Smooth muscle cell of the brain vasculature (primary cell): Measurements from ENCODE around the gene TECR.
"Not testable (repeated sequence)": the region's sequence is repeated elsewhere in the genome, so short reads cannot be mapped to it uniquely, and the experiment has no call there.

ENCODE experiments used
- DNase-seq: peaks from one replicate; pipeline ENCODE4 v3.0.0-alpha.2; 2012; ENCODE audit warnings: low read depth, low spot score

Gene TECR

DNA sequence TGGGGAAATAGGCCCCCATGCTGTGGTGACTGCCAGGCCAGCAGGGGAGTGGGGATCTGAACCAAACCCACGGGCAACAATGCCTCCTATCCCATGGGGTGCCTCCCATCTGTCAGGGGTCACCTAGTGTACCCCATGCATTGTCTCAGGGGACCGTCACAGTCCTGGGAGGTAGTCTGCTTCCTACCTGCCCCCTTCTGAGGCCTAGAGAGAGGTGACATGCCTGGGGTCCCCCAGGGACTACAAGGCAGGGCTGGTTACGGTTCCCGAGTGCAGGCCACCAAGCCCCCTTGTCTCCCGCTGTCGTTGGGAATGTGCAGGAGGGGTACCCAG lies 31.3 kb downstream of the TECR start:
- no peak for DNase-seq

DNA sequence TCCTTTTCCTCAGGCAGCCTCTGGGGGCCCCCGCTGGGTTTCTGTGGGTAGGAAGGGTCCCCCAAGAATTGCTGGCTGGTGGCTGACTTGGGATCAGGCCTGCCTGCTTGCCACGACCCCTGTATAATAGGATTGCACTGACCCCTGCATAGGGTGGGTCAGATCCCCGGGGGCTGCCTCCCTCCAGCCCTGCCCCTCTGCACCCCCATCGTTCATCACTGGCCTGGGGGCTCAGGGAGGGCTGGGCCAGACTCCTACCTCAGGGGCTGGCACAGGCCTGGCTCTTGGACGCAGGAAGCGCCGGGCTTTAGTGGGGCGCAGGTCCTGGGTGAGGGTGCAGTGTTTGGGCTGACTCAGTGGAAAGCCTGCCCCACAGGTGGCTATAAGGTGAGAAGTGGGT lies 31.9 kb downstream of the TECR start:
- no peak for DNase-seq

DNA sequence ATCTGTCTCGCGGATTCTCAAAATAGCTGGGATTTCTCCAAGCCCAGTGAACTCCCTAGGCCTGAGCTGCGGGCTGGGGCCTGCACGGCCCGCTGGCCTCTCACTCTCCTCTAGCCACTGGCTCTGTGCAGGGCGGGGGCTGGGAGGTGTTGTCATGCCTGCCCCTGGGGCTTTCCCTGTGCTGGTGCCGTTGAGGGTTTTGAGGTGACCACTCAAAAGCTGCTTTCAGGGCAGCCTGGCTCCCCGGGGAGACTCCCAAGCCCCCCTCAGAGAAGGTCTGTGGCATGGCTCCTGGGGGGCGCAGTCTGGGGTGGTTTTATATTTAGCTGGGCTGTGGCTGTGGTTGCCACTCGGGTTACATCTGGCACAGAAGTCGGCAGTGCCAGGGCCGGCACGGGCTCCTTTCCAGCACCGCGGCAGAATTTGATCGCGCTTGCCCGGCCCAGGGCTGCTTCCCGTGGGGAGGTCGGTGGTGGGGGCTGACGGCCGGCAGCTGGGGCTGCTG lies 32.5 kb downstream of the TECR start:
- no peak for DNase-seq

DNA sequence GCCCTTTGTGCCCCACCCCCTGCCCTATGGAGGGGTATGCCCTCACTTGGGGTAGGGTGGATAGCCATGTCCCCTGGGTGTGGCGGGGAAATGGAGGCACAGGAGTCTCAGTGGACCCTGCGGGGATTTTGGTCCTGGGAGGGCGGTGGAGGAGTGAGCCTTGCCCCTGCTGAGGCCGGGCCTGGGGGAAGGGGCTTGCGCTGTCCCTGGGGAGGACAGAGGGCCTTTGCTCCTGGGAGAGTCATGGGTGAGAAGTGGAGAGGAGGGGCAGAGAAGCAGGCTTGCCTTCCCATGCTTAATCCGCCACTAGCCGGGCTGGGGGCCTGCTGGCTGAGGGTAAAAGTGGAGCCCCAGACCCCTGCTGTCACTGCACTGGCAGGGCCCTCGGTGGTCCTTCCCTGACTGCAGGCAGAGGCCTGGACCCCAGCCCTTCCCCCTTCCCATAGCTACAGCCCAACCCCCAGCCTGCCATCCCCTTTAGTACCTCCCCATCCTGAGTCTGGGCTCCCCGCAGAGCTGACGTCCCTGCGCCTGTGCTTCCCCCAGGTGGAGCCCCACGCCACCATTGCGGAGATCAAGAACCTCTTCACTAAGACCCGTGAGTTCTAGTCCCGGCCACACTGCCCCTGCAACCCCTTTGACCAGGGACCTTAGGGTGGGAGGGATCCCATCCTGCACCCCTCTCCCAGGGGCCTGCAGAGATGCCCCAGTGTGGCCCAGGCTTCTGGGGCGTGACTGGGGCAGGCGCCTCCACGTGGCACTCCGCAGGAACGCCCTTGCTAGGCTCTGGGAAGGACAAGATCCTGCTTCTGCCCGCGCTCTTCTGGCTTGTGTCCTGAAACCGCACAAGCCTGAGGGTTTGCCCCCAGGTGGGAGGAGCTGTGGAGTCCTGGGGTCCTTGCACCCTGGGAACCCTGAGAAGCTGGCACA lies 33.5 kb downstream of the TECR start:
- DNase-seq: no peak

DNA sequence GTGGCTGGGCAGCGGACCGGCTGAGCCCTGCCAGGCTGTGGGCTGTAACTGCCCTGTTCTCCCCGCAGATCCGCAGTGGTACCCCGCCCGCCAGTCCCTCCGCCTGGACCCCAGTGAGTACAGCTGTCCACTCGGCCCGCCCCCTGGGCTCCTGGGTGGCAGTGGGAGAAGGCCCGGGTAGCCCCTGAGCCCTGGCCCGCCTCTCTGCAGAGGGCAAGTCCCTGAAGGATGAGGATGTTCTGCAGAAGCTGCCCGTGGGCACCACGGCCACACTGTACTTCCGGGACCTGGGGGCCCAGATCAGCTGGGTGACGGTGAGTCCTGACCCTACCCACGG lies 34.2 kb downstream of the TECR start:
- no peak for DNase-seq

DNA sequence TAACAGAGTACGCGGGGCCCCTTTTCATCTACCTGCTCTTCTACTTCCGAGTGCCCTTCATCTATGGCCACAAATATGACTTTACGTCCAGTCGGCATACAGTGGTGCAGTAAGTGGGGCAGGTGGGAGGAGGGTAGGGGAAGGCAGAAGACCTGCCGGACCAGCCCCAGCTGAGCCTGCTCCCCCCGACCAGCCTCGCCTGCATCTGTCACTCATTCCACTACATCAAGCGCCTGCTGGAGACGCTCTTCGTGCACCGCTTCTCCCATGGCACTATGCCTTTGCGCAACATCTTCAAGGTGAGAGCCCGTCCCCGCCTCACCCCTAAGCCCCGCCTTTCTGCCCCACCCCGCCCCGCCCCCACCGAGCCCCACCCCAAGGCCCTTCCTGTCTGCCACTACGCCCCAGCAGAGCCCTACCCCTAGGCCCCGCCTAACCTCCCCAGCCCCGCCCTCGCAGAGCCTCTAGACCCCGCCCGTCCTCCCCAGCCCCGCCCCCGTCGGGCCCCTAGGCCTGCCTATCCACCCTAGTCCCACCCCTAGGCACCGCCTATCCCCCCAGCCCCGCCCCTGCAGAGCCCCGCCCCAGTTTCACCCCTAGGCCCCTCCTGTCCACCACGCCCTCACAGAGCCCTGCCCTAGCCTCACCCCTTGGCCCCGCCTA lies 34.7 kb downstream of the TECR start:
- DNase-seq: no peak

DNA sequence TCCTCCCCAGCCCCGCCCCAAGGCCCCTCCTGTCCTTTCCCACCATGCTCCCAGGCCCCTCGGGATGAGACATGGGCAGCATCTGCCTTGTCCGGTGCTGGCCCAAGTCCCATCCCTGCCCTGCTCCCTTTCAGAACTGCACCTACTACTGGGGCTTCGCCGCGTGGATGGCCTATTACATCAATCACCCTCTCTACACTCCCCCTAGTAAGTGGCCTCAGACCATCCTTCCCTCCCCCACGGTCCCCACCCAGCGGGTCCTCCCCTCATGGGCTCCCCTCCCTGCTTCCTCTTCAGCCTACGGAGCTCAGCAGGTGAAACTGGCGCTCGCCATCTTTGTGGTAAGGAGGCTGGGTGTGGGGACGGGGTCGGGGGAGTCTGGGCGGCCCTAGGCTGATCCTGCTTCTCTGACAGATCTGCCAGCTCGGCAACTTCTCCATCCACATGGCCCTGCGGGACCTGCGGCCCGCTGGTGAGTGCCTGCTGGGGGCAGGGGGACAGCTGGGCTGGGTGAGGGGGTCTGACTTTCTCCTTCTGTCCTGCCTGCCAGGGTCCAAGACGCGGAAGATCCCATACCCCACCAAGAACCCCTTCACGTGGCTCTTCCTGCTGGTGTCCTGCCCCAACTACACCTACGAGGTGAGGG lies 35.4 kb downstream of the TECR start:
- not testable (repeated sequence) for DNase-seq

DNA sequence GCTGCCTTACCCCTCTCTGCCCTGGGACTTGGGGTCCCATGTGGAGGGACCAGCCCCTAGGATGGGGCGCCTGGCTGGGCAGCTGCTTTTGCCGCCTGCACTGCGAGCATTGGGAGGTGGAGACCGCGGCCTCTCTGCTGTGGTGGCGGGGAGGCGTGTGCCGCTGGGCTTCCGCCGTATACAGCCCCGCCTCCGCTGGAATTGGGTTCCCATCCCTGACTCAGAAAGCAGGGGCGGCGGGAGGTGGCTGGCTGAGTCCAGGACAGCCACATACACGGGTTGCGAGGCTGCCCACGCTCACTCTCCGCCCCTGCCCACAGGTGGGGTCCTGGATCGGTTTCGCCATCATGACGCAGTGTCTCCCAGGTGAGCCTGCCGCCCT lies 35.9 kb downstream of the TECR start:
- no peak for DNase-seq

DNA sequence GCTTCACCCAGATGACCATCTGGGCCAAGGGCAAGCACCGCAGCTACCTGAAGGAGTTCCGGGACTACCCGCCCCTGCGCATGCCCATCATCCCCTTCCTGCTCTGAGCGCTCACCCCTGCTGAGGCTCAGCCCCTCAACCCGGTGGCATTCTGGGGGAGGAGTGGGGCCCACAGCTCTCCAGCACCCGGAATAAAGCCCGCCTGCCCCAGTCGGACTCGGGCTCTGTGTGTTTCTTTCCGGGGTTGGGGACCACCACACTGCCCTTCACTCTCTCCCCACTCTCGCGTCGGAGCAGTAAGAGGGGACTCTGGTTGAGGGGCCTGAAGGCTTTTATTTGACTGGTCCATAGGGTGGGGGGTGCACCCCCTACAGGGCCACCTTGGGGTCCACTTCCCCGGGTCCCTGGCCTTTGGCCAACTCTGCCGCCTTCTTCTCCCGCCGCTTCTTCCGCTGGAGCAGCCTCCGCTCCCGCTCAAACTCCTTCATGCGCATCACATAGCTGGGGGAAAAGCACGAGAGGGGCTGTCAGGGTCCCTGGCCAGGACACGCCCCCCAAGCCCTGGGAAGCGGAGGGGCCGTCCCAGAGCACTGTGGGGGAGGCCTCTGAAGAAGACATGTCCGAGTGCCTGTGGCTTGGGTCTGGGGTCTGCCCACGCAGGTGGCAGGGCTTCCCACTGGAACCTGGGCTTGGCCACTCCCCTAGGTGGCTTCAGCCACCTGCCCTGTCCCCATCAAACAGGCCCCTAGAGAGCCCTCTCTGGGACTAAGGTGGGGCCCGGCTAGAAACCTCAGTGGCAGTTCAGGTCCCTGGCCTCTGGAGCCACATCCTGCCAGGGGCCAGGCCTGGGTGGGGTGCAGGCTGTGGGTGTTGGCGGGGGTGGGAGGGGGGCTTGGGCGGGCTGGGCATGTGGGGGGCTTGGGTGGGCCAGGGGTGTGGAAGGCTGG lies 36.6 kb downstream of the TECR start:
- no peak for DNase-seq

DNA sequence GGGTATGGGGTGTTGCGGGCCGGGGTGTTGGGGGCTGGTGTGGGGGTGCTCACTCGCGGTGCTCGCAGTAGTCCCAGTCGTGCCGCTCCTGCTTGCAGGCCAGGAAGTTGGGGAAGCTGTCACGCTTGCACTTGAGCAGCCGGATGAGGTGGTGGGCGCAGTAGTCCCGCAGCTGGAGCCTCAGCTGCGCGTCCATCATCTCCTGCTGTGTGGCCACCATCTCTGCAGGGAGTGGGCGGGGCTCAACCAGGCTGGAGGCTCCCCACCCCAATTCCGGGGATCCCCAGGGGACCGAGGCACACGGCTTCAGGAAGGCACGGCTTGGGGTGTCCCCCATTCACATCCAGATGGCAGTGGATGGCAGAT lies 37.3 kb downstream of the TECR start:
- no peak for DNase-seq

DNA sequence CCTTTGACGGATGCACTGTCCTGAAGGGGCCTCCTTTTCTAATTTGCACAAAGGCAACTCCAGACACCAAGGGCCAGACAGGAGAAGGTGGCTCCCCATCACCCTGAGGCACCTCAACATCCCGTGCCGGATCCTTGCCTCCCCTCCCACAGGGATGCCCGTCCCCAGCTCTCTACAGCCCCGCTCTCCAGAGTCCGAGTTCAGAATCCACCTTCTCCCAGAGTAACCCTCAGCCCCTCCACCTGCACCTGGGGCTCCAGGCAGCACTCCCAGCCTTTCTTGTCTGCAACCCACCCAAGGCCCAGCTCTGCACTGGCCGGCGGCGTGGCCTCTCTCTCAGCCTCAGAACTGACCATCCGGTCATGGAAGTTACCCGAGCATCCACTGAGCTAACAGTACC lies 37.7 kb downstream of the TECR start:
- no peak for DNase-seq

DNA sequence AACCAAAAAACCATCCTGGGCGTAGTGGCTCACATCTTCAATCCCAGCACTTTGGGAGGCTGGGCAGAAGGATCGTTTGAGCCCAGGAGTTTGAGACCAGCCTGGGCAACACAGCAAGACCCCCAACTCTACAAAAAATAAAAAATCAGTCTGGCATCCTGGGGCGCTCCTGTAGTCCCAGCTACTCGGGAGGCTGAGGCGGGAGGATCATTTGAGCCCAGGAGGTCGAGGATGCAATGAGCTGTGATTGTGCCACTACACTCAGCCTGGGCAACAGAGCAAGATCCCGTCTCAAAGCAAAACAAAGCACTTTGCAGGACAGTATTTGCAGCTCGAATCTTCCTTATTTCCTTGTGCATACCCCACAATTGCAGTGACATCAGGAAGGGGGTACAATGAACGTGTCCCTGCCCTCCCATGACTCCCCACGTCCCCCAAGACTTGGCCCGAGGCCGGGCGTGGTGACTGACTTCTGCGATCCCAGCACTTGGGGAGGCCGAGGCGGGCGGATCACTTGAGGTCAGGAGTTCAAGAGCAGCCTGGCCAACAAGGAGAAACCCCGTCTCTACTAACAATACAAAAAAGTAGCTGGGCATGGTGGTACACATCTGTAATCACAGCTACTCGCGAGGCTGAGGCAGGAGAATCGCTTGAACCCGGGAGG lies 41.6 kb downstream of the TECR start:
- DNase-seq: no peak

DNA sequence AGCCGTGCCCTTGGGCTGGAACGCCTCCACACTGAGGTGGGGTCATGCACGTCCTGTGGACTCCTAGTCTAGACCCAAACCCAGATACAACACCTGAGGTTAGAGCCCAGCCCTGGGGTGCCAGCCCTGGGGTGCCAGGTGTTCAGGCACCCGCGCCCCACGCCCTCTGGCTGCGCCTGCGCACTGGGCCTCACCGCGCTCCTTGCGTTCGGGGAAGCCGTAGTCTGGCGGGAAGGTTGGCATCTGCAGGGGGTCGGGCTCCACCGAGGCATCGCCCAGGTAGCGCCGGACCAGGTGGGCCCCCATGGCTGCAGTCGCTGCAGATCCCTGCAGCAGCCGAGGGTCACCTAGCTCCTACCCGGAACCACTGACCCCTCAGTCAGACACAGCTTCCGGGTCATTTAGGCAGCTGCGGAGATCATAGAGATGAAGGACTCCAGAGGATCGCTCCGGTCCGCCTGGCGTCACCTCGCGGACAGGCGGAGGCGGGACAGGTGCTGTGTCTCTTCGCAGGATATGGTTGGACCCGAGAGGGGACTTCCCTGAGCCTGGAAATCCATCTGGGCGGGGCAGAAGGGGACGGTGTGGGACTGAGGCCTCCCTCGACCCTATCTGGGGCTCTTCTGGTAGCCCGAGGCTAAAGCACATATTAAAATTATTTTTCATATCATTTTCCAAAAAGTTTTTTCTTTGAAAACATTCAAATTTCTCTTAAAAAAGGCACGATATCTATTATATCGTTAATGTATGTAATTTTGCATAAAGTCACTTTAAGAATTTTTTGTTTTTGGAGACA lies 42.5 kb downstream of the TECR start, which contains the start of gene NDUFB7:
Gene NDUFB7 (minus strand): TSS at position 372 of the 796 bp plus-strand sequence. CDS start 66 bp downstream, at position 306.
- DNase-seq: peak; percentile 87

DNA sequence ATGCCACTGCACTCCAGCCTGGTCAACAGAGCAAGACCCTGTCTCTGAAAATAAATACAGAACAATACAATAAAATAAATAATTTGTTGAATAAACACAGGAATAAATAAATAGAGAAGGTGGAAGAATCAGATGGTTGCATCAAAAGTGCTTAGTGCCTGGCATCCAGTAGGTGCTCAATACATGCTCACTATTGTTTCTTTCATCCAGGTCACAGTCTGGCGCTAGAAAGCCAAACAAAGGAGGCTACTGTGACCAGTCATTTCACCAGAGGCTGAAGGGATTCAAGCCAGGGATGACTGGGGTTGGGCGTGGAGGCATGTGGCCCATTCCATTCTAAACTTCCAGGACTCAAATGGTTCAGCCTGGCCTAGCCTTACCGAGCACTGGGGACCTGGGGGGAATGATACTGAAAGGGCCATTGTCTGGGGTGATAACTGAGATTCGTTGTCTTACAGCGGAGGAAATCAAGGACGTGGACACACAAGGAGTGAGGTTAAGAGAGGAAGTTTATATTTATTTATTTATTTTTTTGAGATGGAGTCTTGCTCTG lies 46.1 kb downstream of the TECR start:
- no peak for DNase-seq

DNA sequence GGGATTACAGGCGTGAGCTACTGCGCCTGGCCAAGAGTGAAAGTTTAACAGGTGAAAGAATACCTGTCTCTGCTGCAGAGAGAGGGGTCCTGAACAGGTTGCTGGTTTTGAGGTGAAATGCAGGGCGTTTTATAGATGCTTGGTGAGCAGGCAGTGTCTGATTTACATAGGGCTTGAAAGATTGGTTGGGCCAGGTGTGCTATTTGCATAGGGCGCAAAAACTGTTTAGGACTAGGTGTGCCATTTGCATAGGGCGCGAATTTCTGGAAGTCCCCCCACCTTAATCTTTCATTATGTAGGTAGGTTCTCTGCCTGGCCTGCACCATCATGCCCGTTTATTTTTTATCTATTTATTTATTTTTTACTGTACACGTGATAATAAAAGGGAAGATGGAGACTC lies 47.0 kb downstream of the TECR start:
- DNase-seq: no peak

DNA sequence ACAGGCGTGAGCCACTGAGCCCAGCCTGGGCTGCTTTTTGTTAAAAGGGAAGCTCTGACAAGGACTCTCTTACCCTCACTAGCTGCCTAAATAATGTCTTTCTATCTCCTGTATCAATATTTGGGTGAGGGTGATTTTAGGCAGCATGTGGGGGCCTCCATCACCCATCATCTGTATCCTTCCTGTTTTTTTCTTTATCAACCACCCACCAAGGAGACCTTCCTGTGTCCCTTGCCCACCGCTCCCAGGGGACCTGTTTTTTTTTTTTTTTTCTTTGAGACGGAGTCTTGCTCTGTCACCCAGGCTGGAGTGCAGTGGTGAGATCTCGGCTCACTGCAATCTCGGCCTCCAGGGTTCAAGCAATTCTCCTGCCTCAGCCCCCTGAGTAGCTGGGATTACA lies 47.9 kb downstream of the TECR start:
- DNase-seq: no peak

DNA sequence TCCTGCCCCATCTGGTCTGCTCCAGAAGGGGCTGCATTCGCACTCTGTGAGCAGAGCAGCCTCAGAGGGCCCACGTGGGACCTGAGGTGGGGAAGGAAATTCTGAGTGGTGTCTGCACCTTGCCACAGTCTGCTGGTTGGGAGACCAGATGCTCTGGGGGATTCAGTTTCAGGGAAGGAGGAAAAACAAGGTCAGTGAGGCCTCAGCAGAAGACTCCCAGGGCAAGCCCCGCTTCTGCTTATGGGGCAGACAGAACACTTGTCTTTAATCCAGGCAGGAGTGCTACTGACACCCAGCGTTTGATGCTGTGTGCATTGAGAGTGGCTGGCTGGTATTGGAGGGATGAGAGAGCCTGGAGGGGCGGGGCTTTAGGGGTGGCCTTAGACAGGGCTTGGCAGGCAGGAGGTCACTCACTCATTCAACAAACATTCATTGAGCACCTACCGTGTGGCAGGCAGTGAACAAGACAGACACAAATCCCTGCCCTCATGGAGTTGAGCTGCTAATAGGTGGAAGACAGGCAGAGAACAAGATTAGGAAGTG lies 48.6 kb downstream of the TECR start:
- no peak for DNase-seq

DNA sequence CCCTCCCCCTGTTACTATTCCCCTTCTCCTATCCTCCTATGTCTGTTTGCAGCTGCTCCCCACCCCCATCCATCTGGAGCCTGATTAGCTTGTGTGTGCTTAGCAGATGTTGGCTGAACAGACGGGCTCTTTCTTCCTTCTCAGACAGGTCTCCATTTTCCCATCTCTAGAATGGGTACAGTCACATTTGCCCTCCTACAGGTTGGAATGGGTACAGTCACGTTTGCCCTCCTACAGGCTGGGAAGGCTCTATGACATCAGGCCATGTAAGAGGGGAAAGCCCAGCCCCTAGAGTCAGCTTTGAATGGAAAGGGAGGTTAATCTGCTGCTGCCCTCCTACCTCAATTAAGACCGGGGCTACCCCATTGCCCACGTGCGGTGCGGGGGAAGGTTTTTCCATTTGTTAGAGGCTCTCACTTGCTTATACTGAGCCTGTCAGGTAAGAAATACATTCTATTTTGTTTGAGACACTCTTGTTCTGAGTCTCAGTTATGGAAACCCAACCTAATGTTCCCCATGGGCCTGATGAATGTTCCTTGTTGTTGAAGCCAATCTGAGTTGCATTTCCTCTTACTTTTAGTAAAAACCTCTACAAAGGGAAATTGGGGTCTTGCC lies 51.3 kb downstream of the TECR start:
- no peak for DNase-seq

DNA sequence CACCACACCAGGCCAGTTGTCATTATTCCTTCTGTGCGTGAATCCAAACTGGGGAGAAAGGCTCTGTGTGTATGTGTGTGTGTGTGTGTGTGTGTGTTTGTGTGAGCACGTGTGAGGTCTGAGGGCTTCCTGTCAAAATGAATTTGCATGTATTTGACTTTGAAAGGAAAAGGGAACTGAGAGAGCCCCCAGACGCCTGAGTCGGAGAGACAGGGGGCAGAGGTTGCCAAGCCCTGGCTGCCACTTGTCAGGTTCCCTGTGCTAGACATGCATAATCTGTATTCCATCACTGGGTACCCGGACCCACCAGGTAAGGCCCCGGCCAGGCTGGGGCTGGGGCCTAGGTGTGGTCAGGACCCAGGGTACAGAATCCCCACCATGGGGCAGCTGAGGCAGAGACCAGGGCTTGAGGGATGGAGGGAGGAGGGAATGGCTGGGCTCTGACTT lies 53.5 kb downstream of the TECR start, which contains the start of gene CLEC17A:
Gene CLEC17A (plus strand): TSS at position 191 of the 447 bp plus-strand sequence. CDS start 77 bp downstream, at position 268.
- DNase-seq: no peak
